HT-29 (cell line): ENCODE data around the gene MAGI2. TPM values are rescaled to one million over a fixed set of nuclear protein-coding genes. Genes with fewer than 3 reads are reported as not detected.

ENCODE experiments used
- DNase-seq: peaks from one replicate; pipeline ENCODE4 v3.0.0-alpha.2; 2015; ENCODE audit warnings: low spot score
- total RNA-seq: library from RNA; depleted of rRNA; stranded (reverse); fragments of >200 nt; shearing (Covaris generic); gene quantifications from 2 replicates; pipeline ENCODE4 v1.2.3, GENCODE V29; 2014

MAGI2 gene
- total RNA-seq, 1 experiment from 2014 or later: 0.23 TPM

DNA sequence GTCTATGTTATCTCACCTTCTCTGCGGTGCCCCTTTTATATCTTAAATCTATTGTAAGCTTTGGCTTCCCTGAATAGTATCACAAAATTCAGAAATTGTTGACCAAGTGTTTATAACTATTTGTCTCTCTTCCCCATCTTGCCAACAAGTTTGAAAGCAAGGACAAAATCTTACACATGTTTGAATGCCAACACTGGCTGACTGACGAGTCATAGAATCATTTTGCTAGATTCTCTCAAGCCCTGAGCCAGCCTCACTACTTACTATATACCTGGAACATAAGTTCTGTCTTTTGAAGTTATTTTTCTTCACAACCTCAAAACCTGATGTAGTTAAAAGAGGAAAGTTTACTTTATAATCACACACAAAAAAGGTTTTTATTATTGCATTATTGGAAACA lies 954.2 kb downstream of the MAGI2 start:
- DNase-seq: no peak

DNA sequence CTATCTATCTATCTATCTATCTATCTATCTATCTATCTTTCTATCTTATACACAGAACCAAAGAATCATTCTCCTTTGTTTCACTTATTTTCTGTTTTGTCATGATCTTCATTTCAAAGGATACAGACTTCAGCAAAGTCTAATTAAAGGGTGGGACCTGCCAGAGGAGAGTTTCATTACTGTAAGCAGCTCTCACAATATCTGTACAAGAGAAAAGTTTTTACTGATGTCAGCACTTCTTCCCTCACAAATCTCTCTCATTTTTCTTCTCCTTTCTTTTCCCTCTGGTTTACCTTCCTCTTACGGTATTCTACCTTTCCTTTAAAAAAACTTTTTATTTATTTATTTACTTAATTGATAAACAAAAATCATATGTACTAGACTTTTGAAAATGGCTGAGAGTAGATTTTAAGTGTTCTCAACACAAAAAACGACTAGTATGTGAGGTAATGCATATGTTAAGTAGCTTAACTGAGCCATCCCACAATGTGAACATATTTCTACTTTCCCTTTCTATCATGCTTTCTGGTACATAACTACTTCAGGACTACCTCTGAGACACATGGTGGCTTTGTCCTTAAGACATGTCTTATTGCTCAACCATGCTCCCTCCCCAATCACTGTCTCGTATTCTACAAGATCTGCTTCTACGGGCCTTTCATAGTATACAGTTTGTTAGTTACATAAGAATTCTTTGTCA lies 955.6 kb downstream of the MAGI2 start:
- DNase-seq: no peak

GRCh38 chr7:78496096-78496630 lies 957.3 kb downstream of the MAGI2 start:
- DNase-seq: no peak

DNA sequence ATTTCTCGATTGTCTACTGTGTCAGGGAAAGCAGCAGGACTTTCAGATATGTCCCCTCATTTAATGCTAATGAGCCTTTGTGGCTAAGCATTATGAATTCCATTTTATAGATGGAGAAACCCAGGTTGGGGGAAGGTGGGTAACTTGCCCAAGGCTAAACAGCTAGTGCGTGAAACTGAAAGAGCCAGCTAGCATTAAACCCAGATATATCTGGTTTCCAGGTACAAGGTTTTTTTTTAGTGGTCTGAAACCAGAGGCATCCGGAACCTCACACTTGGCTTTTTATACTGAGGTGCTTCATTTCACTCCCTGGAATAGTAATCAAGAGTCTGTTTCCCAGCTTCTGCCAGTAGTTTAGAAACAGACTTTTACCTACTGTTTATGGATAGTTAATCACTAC lies 960.1 kb downstream of the MAGI2 start:
- DNase-seq: no peak

- no peak for DNase-seq
These were observed 961.3 kb downstream of the MAGI2 start for GRCh38 chr7:78492146-78492545.

DNA sequence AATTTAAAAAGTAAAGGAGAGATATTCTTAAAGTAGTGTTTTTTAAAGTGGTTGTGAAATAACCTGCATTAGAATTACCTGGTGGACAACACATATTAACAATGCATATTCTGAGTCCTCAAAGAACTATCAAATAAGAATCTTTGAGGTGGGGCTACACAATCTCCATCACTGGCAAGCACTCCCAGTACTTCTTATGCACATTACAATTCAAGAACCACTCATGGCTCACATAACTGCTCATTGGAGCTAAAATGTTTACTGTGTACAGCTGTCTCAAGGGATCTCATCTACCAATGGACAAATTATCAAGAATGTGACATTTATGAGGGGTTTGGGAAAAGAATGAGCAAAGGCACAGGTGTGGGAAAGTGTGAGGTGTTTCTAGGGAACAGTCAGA lies 962.9 kb downstream of the MAGI2 start:
- no peak for DNase-seq

- no peak for DNase-seq
These were observed 963.8 kb downstream of the MAGI2 start for GRCh38 chr7:78489476-78490240.

- DNase-seq: no peak
These were observed 966.0 kb downstream of the MAGI2 start for GRCh38 chr7:78487464-78487863.

DNA sequence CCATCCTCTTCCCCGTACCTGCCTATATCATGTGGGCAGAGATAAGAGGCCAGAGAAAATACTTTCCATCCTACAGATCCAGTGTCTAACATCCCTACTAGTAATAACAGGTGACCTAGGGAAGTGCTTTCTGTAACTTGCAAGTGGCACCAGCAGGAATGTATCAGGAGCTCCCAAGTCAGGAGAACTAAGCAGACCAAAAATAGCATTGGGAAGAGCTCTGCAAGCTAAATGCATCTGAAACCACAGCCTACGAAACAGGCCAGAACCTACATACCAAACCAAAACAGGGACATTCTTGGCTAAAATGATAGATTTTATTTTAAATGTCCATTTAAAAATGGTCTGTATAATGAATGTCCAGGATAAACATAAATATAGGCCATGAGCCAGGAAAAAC lies 974.1 kb downstream of the MAGI2 start:
- DNase-seq: no peak

DNA sequence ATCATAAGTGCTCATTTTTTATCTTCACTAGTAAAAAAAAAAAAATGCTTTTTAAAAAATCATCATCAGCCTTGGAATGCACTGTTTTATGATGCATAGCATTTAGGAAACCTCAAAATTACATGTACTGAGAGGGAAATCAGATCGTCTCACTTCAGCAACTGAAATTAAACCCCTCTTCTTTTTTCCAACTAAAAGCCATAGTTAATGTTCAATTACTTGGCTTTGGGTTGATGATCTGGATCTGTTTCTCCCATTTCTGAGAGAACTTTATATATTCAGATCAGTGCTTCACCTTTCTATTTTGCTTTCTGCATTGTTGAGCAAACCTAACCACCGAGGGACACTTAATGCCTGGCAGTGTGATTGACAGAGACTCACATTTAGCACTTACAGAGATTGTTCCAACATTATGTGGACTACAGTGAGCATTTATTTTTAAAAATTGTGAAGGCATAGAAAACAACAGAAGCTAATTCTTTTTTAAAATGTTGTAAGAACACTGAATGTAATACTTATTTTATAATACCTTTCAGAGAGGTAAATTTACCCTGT lies 976.5 kb downstream of the MAGI2 start:
- no peak for DNase-seq

DNA sequence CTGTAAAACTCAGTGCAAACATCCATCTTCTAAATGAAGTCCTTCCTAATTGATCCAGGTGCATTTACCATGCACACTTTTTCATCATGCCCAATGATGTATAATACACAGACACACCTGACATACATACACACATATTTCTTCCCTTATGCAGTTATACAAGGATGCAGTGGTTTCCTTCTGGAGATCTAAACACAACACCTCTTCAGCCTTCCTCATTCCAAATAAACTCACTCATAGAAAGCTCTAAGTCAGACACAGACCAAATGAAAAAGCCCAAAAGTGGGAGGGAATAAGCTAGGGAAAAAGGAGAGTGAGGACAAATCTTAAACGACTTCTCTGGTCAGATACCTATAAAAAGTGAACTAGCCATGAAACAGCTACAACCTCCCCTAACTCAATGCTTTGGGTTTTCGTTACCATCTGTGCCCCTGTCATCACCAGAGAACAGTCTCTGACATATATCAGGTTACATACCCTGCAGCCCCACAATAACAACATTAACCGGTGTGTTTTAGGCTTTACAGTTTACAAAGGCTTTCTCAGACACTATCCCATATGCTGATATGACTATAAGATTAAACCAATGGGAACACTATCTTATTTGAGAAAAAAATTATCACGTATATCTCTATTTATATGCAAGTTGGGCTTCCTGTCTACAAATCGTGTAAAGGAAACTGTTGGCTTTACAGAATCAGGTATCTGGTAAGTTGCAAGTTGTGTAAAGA lies 979.7 kb downstream of the MAGI2 start:
- no peak for DNase-seq

- no peak for DNase-seq
These were observed 980.4 kb downstream of the MAGI2 start for GRCh38 chr7:78473021-78473420.

- DNase-seq: no peak
These were observed 980.9 kb downstream of the MAGI2 start for GRCh38 chr7:78472519-78472918.

GRCh38 chr7:78465894-78466293 lies 987.6 kb downstream of the MAGI2 start:
- no peak for DNase-seq

DNA sequence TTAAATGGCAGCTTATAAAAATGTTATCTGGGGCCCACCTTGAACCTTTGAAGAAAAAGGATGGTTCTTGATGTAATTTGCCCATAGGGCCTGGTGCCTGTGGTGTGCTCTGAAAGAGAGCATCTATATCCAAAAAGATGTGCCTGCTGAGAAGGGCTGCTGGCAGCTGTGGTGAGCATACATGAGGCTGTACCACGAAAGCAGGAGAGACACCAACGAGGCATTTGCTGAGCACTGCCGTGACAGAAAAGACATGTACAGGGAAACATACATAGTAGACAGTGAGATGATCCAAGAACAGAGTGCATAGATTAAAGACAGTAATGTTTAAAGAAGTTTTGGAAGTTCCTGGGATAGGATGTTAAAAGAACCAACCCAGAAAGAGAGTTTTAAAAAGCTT lies 990.4 kb downstream of the MAGI2 start:
- DNase-seq: no peak

DNA sequence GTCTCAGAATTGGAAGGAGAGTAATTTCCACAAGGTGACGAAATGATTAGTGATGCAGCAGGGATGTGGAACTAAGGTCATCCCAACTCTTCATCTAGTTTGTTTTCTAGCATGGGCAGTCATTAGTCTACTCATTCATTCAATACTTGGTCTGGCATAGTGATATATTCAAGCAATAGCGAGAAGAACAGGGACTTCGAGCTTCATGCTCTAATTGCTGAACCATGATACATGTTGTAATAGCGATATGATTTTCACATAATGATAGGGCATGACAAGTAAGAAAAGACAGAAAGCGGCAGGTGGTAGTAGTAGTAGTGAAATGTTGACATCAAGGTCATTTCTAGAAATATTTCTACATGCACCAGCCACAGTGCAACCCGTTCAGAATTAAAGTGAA lies 1002.8 kb downstream of the MAGI2 start:
- DNase-seq: no peak

DNA sequence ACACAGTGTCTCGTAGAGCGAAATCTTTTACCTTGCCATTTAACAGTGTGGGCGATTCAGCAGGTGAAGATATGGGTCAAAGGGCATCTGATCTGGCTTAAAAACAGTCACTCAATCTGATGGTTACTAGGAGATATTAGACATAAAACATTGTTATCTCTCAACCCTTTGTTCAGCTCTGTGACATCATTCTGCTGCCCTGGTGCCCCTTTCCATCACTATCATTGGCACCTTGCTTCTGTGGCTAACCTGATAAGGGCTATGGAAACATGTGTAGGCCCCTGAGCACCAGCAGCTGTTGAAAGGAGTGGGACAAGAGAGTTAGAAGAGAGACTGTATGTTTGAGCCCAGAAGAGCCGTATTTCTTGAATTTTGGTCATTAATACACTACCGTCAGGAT lies 1004.6 kb downstream of the MAGI2 start:
- DNase-seq: no peak

DNA sequence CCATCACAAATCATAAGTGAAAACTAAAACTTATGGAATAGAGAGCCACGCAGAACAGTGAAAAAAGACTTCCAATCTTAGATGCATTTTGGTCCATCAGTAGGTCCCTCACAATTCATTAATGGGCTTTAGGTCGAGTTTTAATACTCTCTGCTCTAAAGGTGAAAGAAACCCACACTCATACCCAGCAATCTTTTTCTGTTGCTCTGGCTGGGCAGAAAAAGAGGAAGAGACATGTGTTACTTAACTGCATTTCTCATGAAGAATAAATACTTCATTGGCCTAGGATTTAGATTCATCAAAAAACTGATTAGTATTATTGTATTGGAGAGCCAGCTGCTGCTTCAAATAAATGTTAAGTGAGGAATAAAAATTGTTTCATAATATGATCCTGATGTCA lies 1009.2 kb downstream of the MAGI2 start:
- no peak for DNase-seq

DNA sequence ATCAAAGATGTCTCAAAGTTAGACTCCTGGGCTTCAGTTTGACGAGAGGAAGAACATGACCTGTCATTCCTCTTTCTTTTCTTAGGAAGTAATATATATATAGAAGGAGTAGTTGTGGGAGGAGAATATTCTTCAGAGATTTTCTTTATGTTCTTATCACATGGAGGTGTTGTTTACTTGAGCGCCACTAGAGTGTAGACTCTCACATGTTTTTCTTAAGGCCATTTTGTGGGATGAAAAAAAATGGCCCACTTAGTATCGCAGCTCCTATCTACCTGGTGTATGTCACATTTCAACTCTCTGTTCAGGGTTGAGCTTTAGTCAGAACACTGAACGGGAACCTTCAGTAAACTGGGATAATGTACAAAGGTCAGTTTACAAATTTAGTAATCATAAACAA lies 1009.7 kb downstream of the MAGI2 start:
- DNase-seq: peak; percentile 5

GRCh38 chr7:78441737-78442136 lies 1011.7 kb downstream of the MAGI2 start:
- no peak for DNase-seq

- no peak for DNase-seq
These were observed 1015.0 kb downstream of the MAGI2 start for GRCh38 chr7:78438433-78438832.

GRCh38 chr7:78437118-78437517 lies 1016.3 kb downstream of the MAGI2 start:
- DNase-seq: no peak
